ENCODE measurements around the gene ARMH3. TPM values are rescaled to one million over a fixed set of nuclear protein-coding genes. Genes with fewer than 3 reads are reported as not detected.
"Not testable (repeated sequence)": the region's sequence is repeated elsewhere in the genome, so short reads cannot be mapped to it uniquely, and the experiment has no call there.

ARMH3 gene
- total RNA-seq, 4 donors from 2014 or later: 11.5 to 29.7 (median 19.5) TPM

GRCh38 chr10:102040305-102041050 lies 15.5 kb downstream of the ARMH3 start:
- WGBS, 2 donors (ENCODE audit: low coverage in 1 of 2): 62 to 64% methylated on average over 7 of the region's 7 CpGs
- Histone ChIP-seq H3K27ac (no peak overlapping the region), H3K9me3 (no peaks in the 10 kb centered on the region), H3K27me3 (no peaks in the 10 kb centered on the region), H3K36me3 (peaks cover 0 to 12% (median 4%) of the 10 kb centered on the region in 4 donors), H3K4me3 (no peak overlapping the region), H3K4me1 (no peaks in the 10 kb centered on the region)
- TF ChIP-seq EP300 (IDR thresholded peaks at IDR 0.05; ENCODE audit: low read depth) (no peak), POLR2AphosphoS5 (IDR thresholded peaks at IDR 0.05) (no peak), POLR2A (IDR thresholded peaks at IDR 0.05) (no peak)
- TF ChIP-seq, protein P1, sequence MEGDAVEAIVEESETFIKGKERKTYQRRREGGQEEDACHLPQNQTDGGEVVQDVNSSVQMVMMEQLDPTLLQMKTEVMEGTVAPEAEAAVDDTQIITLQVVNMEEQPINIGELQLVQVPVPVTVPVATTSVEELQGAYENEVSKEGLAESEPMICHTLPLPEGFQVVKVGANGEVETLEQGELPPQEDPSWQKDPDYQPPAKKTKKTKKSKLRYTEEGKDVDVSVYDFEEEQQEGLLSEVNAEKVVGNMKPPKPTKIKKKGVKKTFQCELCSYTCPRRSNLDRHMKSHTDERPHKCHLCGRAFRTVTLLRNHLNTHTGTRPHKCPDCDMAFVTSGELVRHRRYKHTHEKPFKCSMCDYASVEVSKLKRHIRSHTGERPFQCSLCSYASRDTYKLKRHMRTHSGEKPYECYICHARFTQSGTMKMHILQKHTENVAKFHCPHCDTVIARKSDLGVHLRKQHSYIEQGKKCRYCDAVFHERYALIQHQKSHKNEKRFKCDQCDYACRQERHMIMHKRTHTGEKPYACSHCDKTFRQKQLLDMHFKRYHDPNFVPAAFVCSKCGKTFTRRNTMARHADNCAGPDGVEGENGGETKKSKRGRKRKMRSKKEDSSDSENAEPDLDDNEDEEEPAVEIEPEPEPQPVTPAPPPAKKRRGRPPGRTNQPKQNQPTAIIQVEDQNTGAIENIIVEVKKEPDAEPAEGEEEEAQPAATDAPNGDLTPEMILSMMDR (IDR thresholded peaks at IDR 0.05): no peak
- in situ Hi-C loops (cut with MboI; ENCODE audit: low pct_ligation_motif_present in 1 of 4, low pct_unique_long_range_greater_than_20kb in 1 of 4, low sequenced_read_pairs in 3 of 4): no loop called here
- intact Hi-C loops (cut with DNase I; ENCODE audit: low total_unique reads): no loop called here
- DNase-seq: no peak

DNA sequence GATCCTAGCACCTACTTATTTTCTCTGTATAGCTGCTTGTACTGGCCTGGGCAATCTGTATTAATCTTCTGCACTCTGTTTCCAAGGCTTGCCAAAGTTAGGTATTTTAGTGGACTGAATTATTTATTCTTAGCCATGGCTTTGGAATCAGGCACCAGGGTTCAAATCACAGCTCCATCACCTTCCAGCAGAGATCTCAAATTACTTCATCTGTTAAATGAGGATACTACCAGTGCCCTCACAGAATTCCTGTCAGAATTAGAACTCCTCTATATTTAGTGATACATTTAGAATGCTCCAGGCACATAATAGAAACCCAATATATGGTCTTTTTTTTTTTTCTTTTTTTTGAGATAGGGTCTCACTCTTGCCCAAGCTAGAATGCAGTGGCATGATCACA lies 17.6 kb downstream of the ARMH3 start:
- no peaks in the 10 kb centered on the region for H3K9me3 ChIP-seq
- no peak overlapping the region for H3K4me3 ChIP-seq
- H3K27ac ChIP-seq: no peak overlapping the region
- no peaks in the 10 kb centered on the region for H3K27me3 ChIP-seq
- peaks cover 0 to 20% (median 6%) of the 10 kb centered on the region in 4 donors for H3K36me3 ChIP-seq
- in situ Hi-C loops (cut with MboI; ENCODE audit: low pct_ligation_motif_present in 1 of 4, low pct_unique_long_range_greater_than_20kb in 1 of 4, low sequenced_read_pairs in 3 of 4) (no loop called here), intact Hi-C loops (cut with DNase I; ENCODE audit: low total_unique reads) (no loop called here)
- TF ChIP-seq EP300 (IDR thresholded peaks at IDR 0.05; ENCODE audit: low read depth): no peak
- TF ChIP-seq, protein P1 (IDR thresholded peaks at IDR 0.05): no peak
- TF ChIP-seq POLR2A (IDR thresholded peaks at IDR 0.05): no peak
- TF ChIP-seq POLR2AphosphoS5 (IDR thresholded peaks at IDR 0.05): no peak
- no peak for DNase-seq
- no peaks in the 10 kb centered on the region for H3K4me1 ChIP-seq

- intact Hi-C loops (cut with DNase I; ENCODE audit: low total_unique reads); H3K27ac ChIP-seq; H3K4me3 ChIP-seq; DNase-seq; H3K27me3 ChIP-seq; H3K4me1 ChIP-seq; H3K9me3 ChIP-seq; in situ Hi-C loops (cut with MboI; ENCODE audit: low pct_ligation_motif_present in 1 of 4, low pct_unique_long_range_greater_than_20kb in 1 of 4, low sequenced_read_pairs in 3 of 4): not testable (repeated sequence)
- peaks cover 0 to 35% (median 16%) of the 10 kb centered on the region in 4 donors for H3K36me3 ChIP-seq
- 93% methylated on average over 16 of the region's 33 CpGs; no CpG with 5 or more reads in 1 of the 2 donors for WGBS, 2 donors (ENCODE audit: low coverage in 1 of 2)
Measured at GRCh38 chr10:102035807-102036206, 20.2 kb downstream of the ARMH3 start.

- Histone ChIP-seq H3K27ac (no peak overlapping the region), H3K9me3 (no peaks in the 10 kb centered on the region), H3K4me3 (no peak overlapping the region), H3K4me1 (no peaks in the 10 kb centered on the region), H3K27me3 (no peaks in the 10 kb centered on the region), H3K36me3 (peaks cover 0 to 45% (median 20%) of the 10 kb centered on the region in 4 donors)
- TF ChIP-seq, protein P1 (IDR thresholded peaks at IDR 0.05): no peak
- TF ChIP-seq POLR2A (IDR thresholded peaks at IDR 0.05) (no peak), EP300 (IDR thresholded peaks at IDR 0.05; ENCODE audit: low read depth) (no peak), POLR2AphosphoS5 (IDR thresholded peaks at IDR 0.05) (no peak)
- whole genome bisulfite sequencing, 2 donors (ENCODE audit: low coverage in 1 of 2): 89 to 100% methylated on average over 1 to 2 of the region's 2 CpGs
- intact Hi-C loops (cut with DNase I; ENCODE audit: low total_unique reads): no loop called here
- in situ Hi-C loops (cut with MboI; ENCODE audit: low pct_ligation_motif_present in 1 of 4, low pct_unique_long_range_greater_than_20kb in 1 of 4, low sequenced_read_pairs in 3 of 4): no loop called here
- no peak for DNase-seq
Measured at GRCh38 chr10:102033787-102034186, 22.2 kb downstream of the ARMH3 start.
